Measurements from ENCODE around the gene NFATC2IP. TPM values are rescaled to one million over a fixed set of nuclear protein-coding genes. Genes with fewer than 3 reads are reported as not detected.
"Not testable (repeated sequence)": the region's sequence is repeated elsewhere in the genome, so short reads cannot be mapped to it uniquely, and the experiment has no call there.

The NFATC2IP gene
- total and polyA plus RNA-seq, 5 donors from 2014 or later, result 22.9 to 96.2 (median 25.2) TPM

- Mint-ChIP-seq H3K36me3 (no peaks in the 10 kb centered on the region), H3K9me3 (no peaks in the 10 kb centered on the region), H3K4me3 (peak overlapping the region in 3 of 4 donors; percentile 31 to 80 (median 59)), H3K27me3 (peaks cover 22% of the 10 kb centered on the region), H3K27ac (peak overlapping the region in 2 of 3 donors; percentile 43 to 52), H3K4me1 (peaks cover 0 to 22% (median 14%) of the 10 kb centered on the region in 4 donors)
- DNase-seq (no peak), ATAC-seq (ENCODE audit: low read depth in 2 of 2) (no peak)
- no peaks in the 10 kb centered on the region for H3K36me3 ChIP-seq (ENCODE audit: control insufficient read depth, insufficient read depth, low read length)
- no peak overlapping the region for H3K27ac ChIP-seq (ENCODE audit: insufficient read depth, low read length, poor library complexity, severe bottlenecking)
- no peaks in the 10 kb centered on the region for H3K27me3 ChIP-seq (ENCODE audit: control insufficient read depth, insufficient read depth, low read length)
- no peak overlapping the region for H3K4me3 ChIP-seq (ENCODE audit: low read depth, low read length)
- no peaks in the 10 kb centered on the region for H3K9me3 ChIP-seq (ENCODE audit: control insufficient read depth in 2 of 2, low read length in 2 of 2)
- peaks cover 9% of the 10 kb centered on the region for H3K4me1 ChIP-seq (ENCODE audit: control insufficient read depth, insufficient read depth, low read length, poor library complexity, severe bottlenecking)
Measured at GRCh38 chr16:28936784-28937155, 14.0 kb upstream of the NFATC2IP start.

DNA sequence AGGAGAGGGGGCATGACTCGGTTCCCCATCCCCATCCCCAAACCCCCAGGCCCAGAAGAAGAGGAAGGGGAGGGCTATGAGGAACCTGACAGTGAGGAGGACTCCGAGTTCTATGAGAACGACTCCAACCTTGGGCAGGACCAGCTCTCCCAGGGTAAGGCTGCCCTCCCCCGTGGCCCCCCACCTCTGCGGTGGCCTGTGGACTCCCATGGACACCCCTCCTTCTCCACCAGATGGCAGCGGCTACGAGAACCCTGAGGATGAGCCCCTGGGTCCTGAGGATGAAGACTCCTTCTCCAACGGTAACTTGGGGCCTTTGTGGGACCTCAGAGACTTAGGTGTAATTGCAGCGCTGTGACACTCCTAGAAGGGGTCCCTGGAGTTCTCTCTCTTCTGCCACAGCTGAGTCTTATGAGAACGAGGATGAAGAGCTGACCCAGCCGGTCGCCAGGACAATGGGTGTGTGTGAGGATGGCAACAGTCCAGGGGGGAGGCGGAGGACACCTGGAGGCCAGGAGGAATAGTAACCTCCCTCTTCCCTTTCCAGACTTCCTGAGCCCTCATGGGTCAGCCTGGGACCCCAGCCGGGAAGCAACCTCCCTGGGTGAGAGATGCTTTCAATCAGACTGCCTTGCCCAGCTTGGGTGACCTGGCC is 13.4 kb upstream of the NFATC2IP start:
- no peak for ATAC-seq (ENCODE audit: low read depth in 2 of 2)
- H3K36me3 ChIP-seq (ENCODE audit: control insufficient read depth, insufficient read depth, low read length), result no peaks in the 10 kb centered on the region
- DNase-seq, result no peak
- H3K27ac ChIP-seq (ENCODE audit: insufficient read depth, low read length, poor library complexity, severe bottlenecking), result no peak overlapping the region
- no peaks in the 10 kb centered on the region for H3K9me3 ChIP-seq (ENCODE audit: control insufficient read depth in 2 of 2, low read length in 2 of 2)
- no peak overlapping the region for H3K4me3 ChIP-seq (ENCODE audit: low read depth, low read length)
- peaks cover 0 to 22% (median 14%) of the 10 kb centered on the region in 4 donors for H3K4me1 Mint-ChIP-seq
- no peaks in the 10 kb centered on the region for H3K36me3 Mint-ChIP-seq
- H3K9me3 Mint-ChIP-seq, result no peaks in the 10 kb centered on the region
- peaks cover 9% of the 10 kb centered on the region for H3K4me1 ChIP-seq (ENCODE audit: control insufficient read depth, insufficient read depth, low read length, poor library complexity, severe bottlenecking)
- H3K27me3 ChIP-seq (ENCODE audit: control insufficient read depth, insufficient read depth, low read length), result no peaks in the 10 kb centered on the region
- peaks cover 22% of the 10 kb centered on the region for H3K27me3 Mint-ChIP-seq
- no peak overlapping the region for H3K27ac Mint-ChIP-seq
- no peak overlapping the region for H3K4me3 Mint-ChIP-seq

GRCh38 chr16:28938721-28939120 is 12.0 kb upstream of the NFATC2IP start:
- no peak overlapping the region for H3K27ac ChIP-seq (ENCODE audit: insufficient read depth, low read length, poor library complexity, severe bottlenecking)
- Mint-ChIP-seq H3K9me3 (no peaks in the 10 kb centered on the region), H3K27ac (no peak overlapping the region)

GRCh38 chr16:28939825-28940224 is 10.9 kb upstream of the NFATC2IP start:
- peaks cover 0 to 19% (median 12%) of the 10 kb centered on the region in 4 donors for H3K4me1 Mint-ChIP-seq
- H3K4me3 Mint-ChIP-seq; ATAC-seq (ENCODE audit: low read depth in 2 of 2); H3K9me3 Mint-ChIP-seq; H3K4me1 ChIP-seq (ENCODE audit: control insufficient read depth, insufficient read depth, low read length, poor library complexity, severe bottlenecking); H3K36me3 ChIP-seq (ENCODE audit: control insufficient read depth, insufficient read depth, low read length); DNase-seq; H3K27ac Mint-ChIP-seq; H3K27ac ChIP-seq (ENCODE audit: insufficient read depth, low read length, poor library complexity, severe bottlenecking); H3K4me3 ChIP-seq (ENCODE audit: low read depth, low read length); H3K36me3 Mint-ChIP-seq; H3K9me3 ChIP-seq (ENCODE audit: control insufficient read depth in 2 of 2, low read length in 2 of 2); H3K27me3 ChIP-seq (ENCODE audit: control insufficient read depth, insufficient read depth, low read length): not testable (repeated sequence)
- peaks cover 30% of the 10 kb centered on the region for H3K27me3 Mint-ChIP-seq

More at GRCh38 chr16:28938721-28939120, 12.0 kb upstream of the NFATC2IP start:
- H3K4me3 Mint-ChIP-seq, result no peak overlapping the region
- H3K27me3 Mint-ChIP-seq, result peaks cover 26% of the 10 kb centered on the region
- Histone ChIP-seq H3K27me3 (ENCODE audit: control insufficient read depth, insufficient read depth, low read length) (no peaks in the 10 kb centered on the region), H3K9me3 (ENCODE audit: control insufficient read depth in 2 of 2, low read length in 2 of 2) (no peaks in the 10 kb centered on the region), H3K4me1 (ENCODE audit: control insufficient read depth, insufficient read depth, low read length, poor library complexity, severe bottlenecking) (peaks cover 9% of the 10 kb centered on the region), H3K36me3 (ENCODE audit: control insufficient read depth, insufficient read depth, low read length) (no peaks in the 10 kb centered on the region), H3K4me3 (ENCODE audit: low read depth, low read length) (no peak overlapping the region)
- H3K36me3 Mint-ChIP-seq, result no peaks in the 10 kb centered on the region
- peaks cover 0 to 22% (median 14%) of the 10 kb centered on the region in 4 donors for H3K4me1 Mint-ChIP-seq
- ATAC-seq (ENCODE audit: low read depth in 2 of 2) (no peak), DNase-seq (no peak)

GRCh38 chr16:28943281-28943680 is 7.5 kb upstream of the NFATC2IP start:
- H3K4me3 Mint-ChIP-seq, result no peak overlapping the region
- Histone ChIP-seq H3K27me3 (ENCODE audit: control insufficient read depth, insufficient read depth, low read length) (no peaks in the 10 kb centered on the region), H3K36me3 (ENCODE audit: control insufficient read depth, insufficient read depth, low read length) (no peaks in the 10 kb centered on the region), H3K4me3 (ENCODE audit: low read depth, low read length) (no peak overlapping the region), H3K4me1 (ENCODE audit: control insufficient read depth, insufficient read depth, low read length, poor library complexity, severe bottlenecking) (peaks cover 8% of the 10 kb centered on the region), H3K27ac (ENCODE audit: insufficient read depth, low read length, poor library complexity, severe bottlenecking) (no peak overlapping the region), H3K9me3 (ENCODE audit: control insufficient read depth in 2 of 2, low read length in 2 of 2) (no peaks in the 10 kb centered on the region)
- ATAC-seq (ENCODE audit: low read depth in 2 of 2) (no peak), DNase-seq (no peak)
- no peak overlapping the region for H3K27ac Mint-ChIP-seq
- H3K27me3 Mint-ChIP-seq, result peaks cover 21% of the 10 kb centered on the region
- peaks cover 0 to 11% (median 8%) of the 10 kb centered on the region in 4 donors for H3K4me1 Mint-ChIP-seq
- no peaks in the 10 kb centered on the region for H3K36me3 Mint-ChIP-seq
- H3K9me3 Mint-ChIP-seq, result peaks cover 0 to 3% (median 0%) of the 10 kb centered on the region in 7 donors

DNA sequence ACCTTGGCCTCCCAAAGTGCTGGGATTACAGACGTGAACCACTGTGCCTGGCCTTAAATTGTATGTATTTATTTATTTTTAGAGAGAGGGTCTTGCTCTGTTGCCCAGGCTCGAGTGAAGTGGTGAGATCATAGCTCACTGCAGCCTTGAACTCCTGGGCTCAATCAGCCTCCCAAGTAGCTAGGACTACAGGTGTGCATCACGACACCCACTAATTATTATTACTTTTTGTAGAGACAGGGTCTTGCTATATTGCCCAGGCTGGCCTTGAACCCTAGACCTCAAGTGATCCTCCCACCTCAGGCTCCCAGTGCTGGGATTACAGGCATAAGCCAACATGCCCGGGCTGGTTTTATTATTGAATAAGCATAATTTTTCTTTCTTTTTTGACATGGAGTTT is 4.1 kb upstream of the NFATC2IP start:
- H3K9me3 ChIP-seq (ENCODE audit: control insufficient read depth in 2 of 2, low read length in 2 of 2), result no peaks in the 10 kb centered on the region
- Mint-ChIP-seq H3K27ac (no peak overlapping the region), H3K4me3 (no peak overlapping the region), H3K4me1 (peaks cover 2 to 22% (median 13%) of the 10 kb centered on the region in 4 donors), H3K27me3 (peaks cover 13% of the 10 kb centered on the region), H3K9me3 (peaks cover 0 to 3% (median 0%) of the 10 kb centered on the region in 7 donors), H3K36me3 (peaks cover 4% of the 10 kb centered on the region)
- no peak overlapping the region for H3K4me3 ChIP-seq (ENCODE audit: low read depth, low read length)
- no peaks in the 10 kb centered on the region for H3K27me3 ChIP-seq (ENCODE audit: control insufficient read depth, insufficient read depth, low read length)
- ATAC-seq (ENCODE audit: low read depth in 2 of 2) (no peak), DNase-seq (no peak)
- no peaks in the 10 kb centered on the region for H3K36me3 ChIP-seq (ENCODE audit: control insufficient read depth, insufficient read depth, low read length)
- no peak overlapping the region for H3K27ac ChIP-seq (ENCODE audit: insufficient read depth, low read length, poor library complexity, severe bottlenecking)
- peaks cover 15% of the 10 kb centered on the region for H3K4me1 ChIP-seq (ENCODE audit: control insufficient read depth, insufficient read depth, low read length, poor library complexity, severe bottlenecking)

- no peaks in the 10 kb centered on the region for H3K27me3 Mint-ChIP-seq
- H3K27ac ChIP-seq (ENCODE audit: insufficient read depth, low read length, poor library complexity, severe bottlenecking), result peak overlapping the region; percentile 74
Measured at GRCh38 chr16:28951410-28951943, 740 bp downstream of the NFATC2IP start.

GRCh38 chr16:28958216-28958615 is 7.5 kb downstream of the NFATC2IP start:
- Mint-ChIP-seq H3K4me1 (peaks cover 0 to 24% (median 12%) of the 10 kb centered on the region in 4 donors), H3K36me3 (peaks cover 38% of the 10 kb centered on the region), H3K9me3 (no peaks in the 10 kb centered on the region), H3K27ac (no peak overlapping the region), H3K4me3 (no peak overlapping the region), H3K27me3 (no peaks in the 10 kb centered on the region)
- DNase-seq (no peak), ATAC-seq (ENCODE audit: low read depth in 2 of 2) (no peak)
- H3K36me3 ChIP-seq (ENCODE audit: control insufficient read depth, insufficient read depth, low read length), result peaks cover 81% of the 10 kb centered on the region
- H3K27ac ChIP-seq (ENCODE audit: insufficient read depth, low read length, poor library complexity, severe bottlenecking), result no peak overlapping the region
- H3K4me3 ChIP-seq (ENCODE audit: low read depth, low read length), result no peak overlapping the region
- peaks cover 5% of the 10 kb centered on the region for H3K4me1 ChIP-seq (ENCODE audit: control insufficient read depth, insufficient read depth, low read length, poor library complexity, severe bottlenecking)
- H3K9me3 ChIP-seq (ENCODE audit: control insufficient read depth in 2 of 2, low read length in 2 of 2), result no peaks in the 10 kb centered on the region
- no peaks in the 10 kb centered on the region for H3K27me3 ChIP-seq (ENCODE audit: control insufficient read depth, insufficient read depth, low read length)

More at GRCh38 chr16:28951410-28951943, 740 bp downstream of the NFATC2IP start:
- Histone ChIP-seq H3K4me3 (ENCODE audit: low read depth, low read length) (peak overlapping the region; percentile 67), H3K27me3 (ENCODE audit: control insufficient read depth, insufficient read depth, low read length) (no peaks in the 10 kb centered on the region), H3K36me3 (ENCODE audit: control insufficient read depth, insufficient read depth, low read length) (peaks cover 29% of the 10 kb centered on the region), H3K9me3 (ENCODE audit: control insufficient read depth in 2 of 2, low read length in 2 of 2) (no peaks in the 10 kb centered on the region), H3K4me1 (ENCODE audit: control insufficient read depth, insufficient read depth, low read length, poor library complexity, severe bottlenecking) (peaks cover 26% of the 10 kb centered on the region)
- Mint-ChIP-seq H3K9me3 (no peaks in the 10 kb centered on the region), H3K4me3 (peak overlapping the region; percentile 90 to 98 (median 94)), H3K4me1 (peaks cover 5 to 41% (median 23%) of the 10 kb centered on the region in 4 donors), H3K36me3 (peaks cover 14% of the 10 kb centered on the region), H3K27ac (peak overlapping the region; percentile 26 to 91 (median 80))
- no peak for ATAC-seq (ENCODE audit: low read depth in 2 of 2)
- peak in 2 of 3 donors; percentile 36 to 66 for DNase-seq

Measured in CD4-positive, CD25-positive, alpha-beta regulatory T cell (primary cell).